HG03064 (cell line): ENCODE results near the gene TOGARAM2.

Experiments used
- ATAC-seq: cut with Tn5 transposase; IDR thresholded peaks from one replicate; pipeline ENCODE4 v1.9.1; 2021; ENCODE audit warnings: low read depth; ENCODE audit not compliant: unreplicated experiment

The TOGARAM2 gene

DNA sequence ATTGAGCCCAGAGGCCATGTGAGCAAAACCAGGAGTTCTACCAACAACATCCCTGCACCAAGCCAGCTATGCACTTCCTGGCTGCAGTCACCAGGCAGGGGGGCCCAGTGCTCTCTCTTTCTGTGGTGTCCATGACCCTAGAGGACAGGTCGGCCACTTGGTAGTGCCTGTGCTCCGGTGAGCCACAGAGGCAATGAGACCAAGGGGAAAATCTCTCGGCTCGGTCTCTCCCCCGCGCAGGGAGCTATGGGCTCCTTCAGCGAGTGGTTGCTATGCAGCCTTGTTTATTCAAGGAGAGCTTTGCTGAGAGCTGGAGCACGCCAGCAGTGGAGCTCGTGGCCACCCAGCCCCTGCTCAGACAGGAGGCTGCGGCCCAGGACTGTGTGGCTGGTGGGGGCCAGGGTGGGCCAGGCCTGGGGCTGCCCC is at the start of gene TOGARAM2:
TSS of gene TOGARAM2 (plus strand) at position 283 of the 426 bp plus-strand sequence. CDS start 13,537 bp downstream, outside the sequence.
- no peak for ATAC-seq

- ATAC-seq = no peak
These were observed 46.3 kb upstream of the TOGARAM2 start for GRCh38 chr2:28934769-28935168.

DNA sequence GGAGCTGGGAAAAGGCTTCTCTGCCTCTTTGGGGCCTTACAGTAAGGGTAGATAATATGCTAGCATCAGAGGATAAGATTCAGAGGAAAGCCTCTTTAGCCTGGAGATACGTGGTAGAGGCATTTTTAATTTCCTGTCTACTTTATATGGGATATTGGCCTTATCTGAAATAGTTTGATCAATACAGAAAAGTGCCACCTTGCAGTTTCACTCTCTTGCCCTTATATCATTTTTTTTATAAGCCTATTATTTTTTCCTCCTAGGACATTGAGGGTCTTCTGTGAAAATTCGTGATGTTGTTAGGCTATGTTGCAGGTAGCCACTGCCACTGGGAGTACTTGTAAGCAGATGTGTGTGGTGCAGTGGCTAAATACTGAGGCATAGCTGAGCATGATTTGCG is 40.1 kb upstream of the TOGARAM2 start:
- no peak for ATAC-seq

DNA sequence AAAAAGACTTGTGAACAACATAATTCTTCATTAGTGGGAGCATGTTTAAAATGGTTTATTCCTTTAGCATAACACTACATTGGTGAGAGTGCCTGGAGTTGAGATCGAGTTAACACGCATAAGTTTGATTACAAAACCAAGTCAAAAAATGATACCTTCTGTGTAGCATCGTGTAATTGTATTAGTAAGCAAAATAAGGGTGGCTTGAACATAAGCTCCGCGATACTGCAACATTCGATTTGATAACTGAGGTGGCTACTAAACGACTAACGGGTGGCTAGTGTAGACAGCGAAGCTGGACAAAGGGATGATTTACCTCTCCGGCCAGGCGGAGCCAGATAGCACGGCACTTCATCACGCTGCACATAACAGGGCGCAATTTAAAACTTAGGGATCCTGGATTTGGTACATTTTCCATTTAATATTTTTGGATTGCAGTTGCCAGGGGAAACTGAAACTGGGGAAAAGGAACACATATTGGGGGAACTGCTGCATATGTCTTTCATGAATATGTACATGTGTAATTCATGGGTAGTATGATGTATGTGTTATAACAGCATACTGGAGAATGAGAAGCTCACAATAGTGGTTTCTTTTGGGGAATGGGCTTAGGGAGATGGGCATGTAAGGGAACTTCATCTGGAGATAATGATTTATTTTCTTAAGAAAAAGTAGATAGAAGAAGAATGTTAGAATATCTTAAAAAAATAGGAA is 36.4 kb upstream of the TOGARAM2 start:
- no peak for ATAC-seq

GRCh38 chr2:28948160-28948559 is 32.9 kb upstream of the TOGARAM2 start:
- no peak for ATAC-seq

DNA sequence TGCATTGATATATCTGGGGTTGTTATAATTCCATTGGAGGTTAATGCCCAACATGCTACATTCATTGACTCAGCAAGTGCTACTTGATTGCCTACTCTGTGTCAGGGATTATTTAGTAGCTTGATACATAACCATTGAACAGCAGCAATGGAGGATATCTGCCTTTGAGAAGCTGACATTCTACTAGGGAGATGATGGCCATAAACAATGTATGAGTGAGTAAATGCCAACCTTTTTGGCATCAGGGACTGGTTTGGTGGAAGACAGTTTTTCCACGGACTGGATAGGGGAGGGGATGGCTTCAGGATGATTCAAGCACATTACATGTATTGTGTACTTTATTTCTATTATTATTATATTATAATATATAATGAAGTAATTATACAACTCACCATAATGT is 31.9 kb upstream of the TOGARAM2 start:
- no peak for ATAC-seq

- ATAC-seq = no peak
These were observed 31.3 kb upstream of the TOGARAM2 start for GRCh38 chr2:28949617-28950305.

GRCh38 chr2:28950941-28951630 is 30.0 kb upstream of the TOGARAM2 start:
- no peak for ATAC-seq

GRCh38 chr2:28951910-28952835 is 28.9 kb upstream of the TOGARAM2 start:
- no peak for ATAC-seq

DNA sequence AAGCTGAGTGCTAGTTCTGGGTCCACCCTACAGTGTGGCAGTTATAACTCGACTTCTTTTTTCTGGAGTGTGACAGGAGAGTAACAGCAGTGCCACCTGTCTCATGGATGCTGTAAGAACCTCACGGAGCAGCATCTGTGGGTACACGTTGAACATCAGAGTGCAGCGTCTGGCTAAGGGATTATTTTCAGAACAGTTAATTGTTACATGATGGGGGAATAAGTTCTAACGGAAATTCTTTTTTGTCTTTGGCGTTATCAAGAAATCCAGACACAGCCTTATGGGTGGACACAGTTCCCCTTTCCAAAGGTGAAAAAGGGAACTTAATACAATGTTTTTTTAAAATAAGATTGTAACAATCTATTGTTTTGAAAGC is 28.3 kb upstream of the TOGARAM2 start:
- ATAC-seq = no peak

GRCh38 chr2:28955467-28955866 is 25.6 kb upstream of the TOGARAM2 start:
- no peak for ATAC-seq

GRCh38 chr2:28956415-28956826 is 24.7 kb upstream of the TOGARAM2 start:
- no peak for ATAC-seq

DNA sequence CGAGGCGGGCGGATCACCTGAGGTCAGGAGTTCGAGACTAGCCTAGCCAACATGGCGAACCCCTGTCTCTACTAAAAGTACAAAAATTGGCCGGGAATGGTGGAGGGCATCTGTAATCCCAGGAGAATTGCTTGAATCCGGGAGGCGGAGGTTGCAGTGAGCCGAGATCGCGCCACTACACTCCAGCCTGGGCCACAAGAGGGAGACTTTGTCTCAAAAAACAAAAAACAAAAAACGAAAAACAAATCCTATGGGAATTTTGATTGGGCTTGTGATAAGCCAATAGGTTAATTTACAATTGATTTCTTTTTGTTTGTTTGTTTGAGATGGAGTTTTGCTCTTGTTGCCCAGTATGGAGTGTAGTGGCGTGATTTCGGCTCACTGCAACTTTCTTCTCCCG is 24.2 kb upstream of the TOGARAM2 start:
- no peak for ATAC-seq

DNA sequence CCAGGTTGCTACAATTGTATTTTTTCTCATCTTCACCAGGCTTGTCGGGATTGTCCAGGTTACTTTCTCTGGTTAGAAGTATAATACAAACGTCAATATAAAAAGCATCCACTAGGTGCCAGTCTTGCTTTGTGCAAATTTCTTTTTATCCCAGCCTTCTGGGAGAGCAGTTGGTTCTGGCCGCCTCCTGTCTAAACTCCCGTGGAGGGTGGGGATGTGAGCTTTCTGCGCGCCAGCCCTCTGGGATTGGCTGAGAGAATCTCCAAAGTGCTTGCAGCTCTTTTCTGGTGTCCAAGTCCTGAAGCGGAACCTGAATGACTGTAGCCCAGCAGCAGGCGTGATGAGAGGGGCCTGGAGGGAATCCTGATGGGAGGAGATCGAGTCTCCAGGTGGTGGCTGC is 22.4 kb upstream of the TOGARAM2 start:
- no peak for ATAC-seq

- no peak for ATAC-seq
These were observed 20.7 kb upstream of the TOGARAM2 start for GRCh38 chr2:28960401-28960800.

- no peak for ATAC-seq
These were observed 18.6 kb upstream of the TOGARAM2 start for GRCh38 chr2:28962505-28962904.

GRCh38 chr2:28970464-28971160 is 10.5 kb upstream of the TOGARAM2 start:
- ATAC-seq = no peak

DNA sequence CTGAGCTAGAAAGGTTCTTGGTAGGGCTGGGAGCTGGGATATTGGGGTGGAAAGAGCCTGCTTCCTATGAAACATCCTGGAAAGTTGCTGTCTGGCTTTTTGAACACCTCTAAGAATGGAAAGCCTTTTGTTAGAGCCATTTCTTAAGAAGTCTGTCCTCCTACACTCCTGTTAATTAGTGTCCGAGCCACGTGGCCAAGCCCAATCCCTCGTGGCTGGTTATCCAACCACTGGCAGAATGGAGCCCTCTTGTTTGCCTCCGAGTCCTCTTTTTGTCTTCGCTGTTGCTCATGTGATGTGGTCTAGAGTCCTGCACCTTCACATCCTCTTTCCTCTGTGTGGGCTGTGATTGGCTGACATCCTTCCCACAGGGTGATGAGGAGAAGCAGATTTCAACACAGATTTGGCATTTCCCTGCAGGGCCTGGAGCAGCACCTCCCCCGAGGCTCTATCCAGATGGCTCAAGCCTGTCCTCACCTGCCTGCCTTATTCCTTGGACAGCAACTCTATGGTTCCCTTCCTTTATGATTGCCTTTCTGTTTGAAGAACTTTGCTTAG is 8.2 kb upstream of the TOGARAM2 start:
- no peak for ATAC-seq

DNA sequence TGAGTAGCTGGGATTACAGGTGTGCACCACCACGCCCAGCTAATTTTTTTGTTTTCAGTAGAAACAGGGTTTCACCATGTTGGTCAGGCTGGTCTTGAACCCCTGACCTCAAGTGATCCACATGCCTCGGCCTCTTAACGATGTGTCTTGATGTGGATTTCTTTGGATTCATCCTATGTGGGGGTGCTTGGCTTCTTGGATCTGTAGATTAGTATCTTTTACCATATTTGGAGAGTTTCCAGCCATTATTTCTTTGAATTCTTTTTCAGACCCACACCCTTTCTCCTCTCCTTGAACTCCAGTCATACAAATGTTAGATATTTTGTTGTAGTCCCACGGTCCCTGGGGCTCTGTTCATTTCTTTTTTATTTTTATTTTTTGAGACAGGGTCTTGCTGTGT is 6.8 kb upstream of the TOGARAM2 start:
- no peak for ATAC-seq

DNA sequence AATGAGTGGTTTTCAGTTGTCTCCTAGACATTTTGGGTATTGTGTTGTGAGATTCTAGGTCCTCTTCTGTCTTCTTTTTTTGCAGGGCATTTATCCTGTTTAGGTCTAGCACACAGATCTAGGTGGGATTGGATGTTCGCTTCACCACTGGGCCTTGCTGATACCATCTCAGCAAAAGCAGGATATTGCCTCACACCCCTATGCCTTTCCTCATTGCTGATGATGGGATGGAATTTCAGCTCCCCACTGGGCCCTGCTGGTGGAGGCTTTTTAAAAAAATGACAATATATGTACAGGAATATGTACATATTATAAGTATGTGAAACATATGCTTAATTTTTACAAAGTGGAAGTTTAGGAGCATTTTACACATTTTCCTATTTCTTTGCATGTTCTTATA is 5.4 kb upstream of the TOGARAM2 start:
- no peak for ATAC-seq
